HG03354 (cell line): ENCODE measurements around the gene CCDC12.

Experiments used
- ATAC-seq: cut with Tn5 transposase; IDR thresholded peaks from one replicate; pipeline ENCODE4 v1.9.1; 2021; ENCODE audit warnings: mild to moderate bottlenecking; ENCODE audit not compliant: unreplicated experiment, poor library complexity, severe bottlenecking

Gene CCDC12

DNA sequence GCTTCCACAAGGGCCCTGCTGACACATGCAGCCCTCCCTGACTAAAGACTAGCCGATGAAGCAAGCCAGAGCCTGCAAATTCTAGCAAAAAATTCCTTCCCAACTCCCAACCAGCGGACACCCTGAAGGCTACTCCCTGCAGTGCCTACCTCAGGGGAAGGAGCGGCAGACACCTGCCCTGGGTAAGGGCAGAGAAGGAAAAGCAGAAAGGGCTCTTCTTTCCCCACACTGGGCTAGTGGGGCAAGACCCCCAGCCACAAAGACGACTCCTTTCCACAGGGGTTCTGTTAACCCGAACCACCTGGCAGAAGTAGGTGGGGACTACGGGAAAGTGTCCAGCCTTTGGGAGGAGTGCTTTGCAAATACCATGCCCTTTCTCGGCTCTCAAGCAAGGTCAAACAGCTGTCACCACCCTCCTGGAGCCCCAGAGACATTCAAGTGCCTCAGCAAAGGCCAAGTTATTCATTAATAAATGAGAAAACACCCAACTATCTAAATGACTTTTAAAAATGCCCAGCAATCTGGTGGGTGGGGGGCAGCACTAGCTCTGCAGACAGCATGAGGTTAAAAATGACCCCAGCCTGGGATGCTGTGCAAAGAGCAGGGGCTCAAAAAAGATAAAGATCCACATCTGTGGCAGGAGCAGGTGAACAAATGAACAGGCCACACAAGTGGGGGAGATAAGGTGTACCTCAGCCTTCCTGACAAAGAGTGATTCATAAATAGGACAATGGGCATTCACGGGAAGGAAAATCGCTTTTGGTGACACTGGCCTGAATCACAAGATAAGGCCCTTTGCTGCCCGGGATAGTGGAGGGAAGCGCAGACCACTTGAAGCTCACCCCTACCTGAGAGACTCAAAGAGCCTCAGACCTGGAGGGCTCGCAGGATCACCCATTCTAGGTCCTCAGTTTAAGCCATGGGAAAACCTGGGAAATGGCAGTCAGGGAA lies 33.0 kb downstream of the CCDC12 start:
- peak; percentile 68 for ATAC-seq

DNA sequence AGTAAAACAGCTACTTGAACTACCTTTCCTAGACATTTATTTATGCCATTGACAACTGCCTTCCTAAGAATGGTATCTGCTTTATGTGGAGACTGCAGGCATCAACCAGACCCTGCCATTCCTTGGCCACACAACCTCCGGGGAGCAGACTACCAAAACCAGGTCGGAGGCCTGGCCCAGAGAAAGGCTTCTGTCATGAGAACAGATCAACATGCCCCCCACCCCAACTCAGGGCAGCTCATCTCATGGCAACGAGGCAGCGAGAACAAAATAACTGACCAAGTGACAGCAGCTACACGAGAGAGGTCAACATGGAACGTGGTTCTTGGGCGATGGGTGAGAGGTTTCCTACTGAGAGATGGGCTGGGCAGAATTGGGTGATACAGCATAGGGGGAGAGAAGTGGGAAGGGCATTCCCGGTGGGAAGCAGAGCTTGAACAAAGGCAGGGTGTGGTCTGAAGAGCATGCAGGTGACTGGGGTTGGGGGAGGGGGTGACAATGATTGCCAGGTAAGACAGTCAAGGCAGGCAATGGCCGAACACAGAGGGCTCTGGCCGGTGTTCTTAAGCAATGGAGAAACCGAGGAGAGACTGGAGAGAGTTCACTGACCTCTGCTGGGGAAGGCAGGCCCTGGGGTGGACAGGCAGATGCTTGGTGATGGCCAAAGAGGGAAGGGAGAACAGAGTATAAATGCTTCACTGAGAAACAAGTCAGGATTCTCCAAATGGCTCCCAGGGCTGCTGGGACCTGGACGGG lies 33.9 kb downstream of the CCDC12 start:
- no peak for ATAC-seq

DNA sequence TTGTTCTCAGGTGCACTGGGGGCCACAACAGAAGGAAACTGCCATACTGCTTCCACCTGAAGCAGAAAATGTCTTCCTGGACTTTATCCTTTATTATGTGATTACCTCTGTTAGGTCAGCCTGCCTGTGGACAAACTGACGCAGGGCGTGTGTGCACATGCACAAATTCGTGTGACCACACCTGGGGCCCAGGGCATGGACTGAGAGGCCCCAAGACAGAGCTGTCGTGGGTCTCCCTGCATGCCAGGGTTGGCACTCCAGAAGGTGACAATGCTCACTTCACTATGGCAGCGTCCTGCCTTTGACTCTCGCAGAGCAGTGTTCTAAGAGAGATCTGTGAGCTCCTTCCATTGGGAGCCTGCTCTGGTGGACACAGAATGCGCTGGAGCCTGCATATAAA lies 34.5 kb downstream of the CCDC12 start:
- no peak for ATAC-seq

DNA sequence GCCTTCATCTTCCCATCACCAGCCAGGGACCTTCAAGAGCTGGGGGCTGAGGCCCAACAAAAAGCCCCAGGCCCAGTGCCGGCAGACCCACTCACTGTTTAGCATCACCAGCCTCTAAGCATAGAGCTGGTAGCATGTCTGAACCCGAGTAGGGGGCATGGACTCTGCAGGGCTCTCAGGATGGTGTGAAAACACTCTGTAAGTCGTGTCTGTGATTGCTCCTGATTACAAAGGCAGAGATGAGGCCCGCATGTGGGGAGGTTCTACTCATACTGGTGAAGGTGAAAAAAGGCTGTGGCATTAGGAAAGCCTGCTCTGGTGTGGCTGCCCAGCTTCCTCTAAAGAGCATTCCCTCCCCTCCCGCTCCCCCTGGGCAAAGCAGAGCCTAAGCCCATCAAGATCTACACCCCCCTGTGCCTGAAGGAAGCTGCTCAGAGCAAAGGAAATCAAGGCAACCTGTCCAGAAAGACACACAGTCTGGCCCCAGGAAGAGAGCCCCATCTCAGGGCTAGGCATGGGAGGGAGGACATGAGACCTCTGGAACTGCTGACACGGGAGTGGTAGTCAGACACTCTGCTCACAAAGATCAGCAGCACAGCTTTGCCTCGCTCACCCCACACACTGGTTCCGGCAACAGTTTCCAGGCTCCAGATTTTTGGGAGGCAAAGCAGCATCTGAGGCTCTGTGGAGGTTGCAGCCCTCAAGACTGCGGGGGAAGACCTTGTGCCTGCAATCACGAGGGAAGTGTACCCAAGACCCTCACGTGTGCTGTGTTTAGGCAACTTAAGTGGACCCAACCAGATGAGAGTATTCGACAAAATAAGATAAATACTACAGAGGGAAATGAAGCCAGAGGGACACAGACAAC lies 36.7 kb downstream of the CCDC12 start:
- ATAC-seq: no peak

DNA sequence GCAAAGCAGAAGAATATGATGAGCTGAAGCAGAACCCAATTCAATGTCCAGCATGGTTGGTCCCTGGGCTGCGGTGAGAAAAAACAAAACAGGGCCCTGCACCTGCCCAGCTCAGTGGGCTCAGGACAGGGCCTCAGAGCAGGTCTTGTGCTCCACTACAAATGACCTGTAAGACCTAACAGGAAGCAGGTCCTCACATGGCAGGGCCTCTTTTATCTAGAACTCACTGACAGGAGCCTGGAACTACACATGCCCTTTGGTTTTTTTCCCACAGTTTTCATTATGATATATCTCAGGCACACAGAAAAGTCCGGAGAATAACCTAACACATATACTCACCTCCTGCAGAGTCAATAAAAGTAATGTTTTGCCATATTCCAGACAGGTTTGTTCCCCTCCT lies 38.4 kb downstream of the CCDC12 start:
- no peak for ATAC-seq

GRCh38 chr3:46936733-46937250 lies 39.8 kb downstream of the CCDC12 start:
- ATAC-seq: no peak

DNA sequence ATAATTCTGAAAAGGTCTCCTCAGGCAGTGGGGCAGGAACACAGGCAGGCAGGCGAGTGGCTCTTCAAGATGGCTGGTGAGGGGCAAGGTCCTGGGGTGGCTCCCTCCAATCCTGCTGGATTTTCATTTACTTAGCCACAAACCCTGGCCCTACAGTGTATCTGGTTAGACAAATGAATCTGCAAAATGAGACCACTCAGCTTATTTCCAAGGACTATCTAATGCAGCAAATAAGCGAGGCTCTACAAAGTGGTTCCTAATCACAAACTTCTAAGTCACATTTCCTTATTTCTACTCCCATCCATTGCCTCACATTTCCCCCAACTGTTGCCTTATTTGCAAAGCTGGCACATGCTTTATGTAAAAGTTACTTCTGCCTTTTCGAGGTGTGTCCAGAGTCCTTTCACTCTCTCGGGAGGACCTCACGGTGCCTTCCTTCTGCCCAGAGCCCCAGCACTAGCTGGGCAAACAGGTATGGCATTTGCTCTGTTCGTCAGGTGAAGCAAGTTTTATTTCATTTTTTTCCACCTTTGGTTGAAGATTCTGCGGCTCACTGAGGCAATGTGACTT lies 40.5 kb downstream of the CCDC12 start:
- no peak for ATAC-seq

DNA sequence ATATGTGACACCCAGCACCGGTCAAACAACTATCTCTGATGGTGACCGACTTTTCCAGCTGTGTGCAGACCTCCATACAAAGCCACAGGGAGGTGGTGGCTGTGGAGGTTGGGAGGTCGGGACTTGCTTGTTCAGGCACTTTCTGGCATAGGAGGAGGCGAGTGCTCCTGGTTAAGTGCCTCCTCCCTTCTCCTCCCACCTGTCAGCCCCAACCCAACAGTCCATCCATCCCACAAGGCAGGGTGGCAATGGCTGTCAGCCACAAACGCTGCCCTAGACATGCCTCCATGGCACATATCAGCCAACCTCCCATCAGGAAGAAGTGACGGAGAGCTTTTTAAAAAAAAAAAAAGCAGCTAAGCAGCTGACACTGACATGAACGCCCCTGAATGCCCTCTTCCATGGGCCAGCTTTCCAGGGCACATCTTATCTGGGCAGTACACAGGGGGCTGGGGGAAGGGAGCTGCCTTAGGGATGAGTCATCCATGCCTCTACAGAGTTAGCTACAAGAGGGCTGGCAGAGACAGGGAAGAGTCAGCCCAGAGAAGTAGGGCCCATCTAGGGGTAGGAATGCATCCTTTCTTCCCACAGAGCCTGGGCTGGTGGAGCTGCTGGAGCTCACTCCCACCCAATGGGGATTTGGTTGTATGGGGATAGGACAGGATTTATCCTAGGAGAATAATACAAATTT lies 41.2 kb downstream of the CCDC12 start:
- ATAC-seq: no peak

GRCh38 chr3:46934498-46935167 lies 41.9 kb downstream of the CCDC12 start:
- ATAC-seq: no peak

DNA sequence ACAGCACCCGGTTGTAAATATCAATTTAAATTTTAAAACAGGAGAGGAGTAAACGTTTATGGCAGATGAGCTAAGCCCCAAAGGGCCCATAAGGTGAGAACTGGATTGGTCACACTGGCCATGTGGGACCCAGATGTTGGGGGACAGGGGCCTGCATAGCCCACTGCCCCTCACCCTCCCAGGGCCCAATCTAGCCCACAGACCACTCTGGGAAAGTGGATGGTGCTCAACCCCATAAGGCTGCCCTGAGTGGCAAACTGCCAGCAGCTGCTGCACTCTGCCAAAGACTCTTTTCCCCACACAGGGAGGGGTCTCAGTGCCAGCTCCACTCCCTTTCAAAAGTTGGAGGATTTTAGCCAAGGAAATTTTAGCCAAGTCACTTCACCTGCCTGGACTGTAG lies 42.5 kb downstream of the CCDC12 start:
- ATAC-seq: no peak

DNA sequence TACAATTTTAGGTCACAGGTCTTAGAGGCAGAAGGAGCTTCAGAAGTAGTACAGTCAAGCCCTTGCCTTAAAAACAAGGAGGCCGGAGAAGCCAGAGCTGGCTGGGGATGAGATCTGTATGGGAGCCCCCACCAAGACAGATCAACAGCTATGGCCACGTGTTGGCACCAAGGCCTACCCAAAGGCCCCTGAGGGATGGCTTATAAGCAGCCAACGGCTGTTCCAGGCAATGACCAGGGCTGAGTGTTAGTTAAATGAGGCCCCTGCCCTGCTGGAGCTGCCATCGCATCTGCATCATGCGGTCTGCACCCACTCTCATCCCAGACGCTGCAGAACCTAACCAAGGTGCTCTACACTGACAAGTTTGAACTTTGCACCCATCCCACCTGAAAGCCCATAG lies 43.3 kb downstream of the CCDC12 start:
- no peak for ATAC-seq

- ATAC-seq: no peak
These were observed 43.9 kb downstream of the CCDC12 start for GRCh38 chr3:46932455-46933225.

DNA sequence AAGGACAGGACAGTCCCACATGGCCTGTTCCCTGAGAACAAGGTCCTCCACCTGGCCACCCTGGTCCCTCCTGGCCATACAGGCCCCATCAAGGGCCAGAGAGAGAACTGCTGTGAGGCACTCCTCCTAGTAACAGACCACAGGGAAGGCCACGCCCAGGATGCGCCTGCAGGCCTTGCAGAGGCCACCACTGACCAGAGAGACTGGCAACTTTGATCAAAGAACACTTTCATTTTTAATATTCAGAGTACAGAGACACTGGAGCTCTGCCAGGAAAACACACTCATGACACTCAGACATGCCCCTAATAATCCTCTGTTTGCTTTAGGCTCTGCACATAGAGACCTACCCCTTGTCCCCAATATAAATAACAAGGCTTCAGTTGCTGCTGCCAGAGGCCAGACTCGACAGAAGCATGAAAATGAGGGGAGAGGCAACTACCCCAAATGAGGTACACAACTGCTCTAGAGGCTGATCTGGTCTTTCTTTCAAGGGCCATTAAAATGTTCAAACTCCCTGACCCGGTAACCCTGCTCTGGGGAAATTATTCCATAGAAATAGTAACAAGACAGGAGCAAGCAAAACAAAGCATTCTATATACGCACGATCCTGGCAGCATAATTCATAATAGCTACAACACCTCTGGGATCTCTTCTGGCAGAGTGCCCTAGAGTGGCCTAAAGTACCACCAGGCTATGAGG lies 44.8 kb downstream of the CCDC12 start:
- ATAC-seq: no peak

DNA sequence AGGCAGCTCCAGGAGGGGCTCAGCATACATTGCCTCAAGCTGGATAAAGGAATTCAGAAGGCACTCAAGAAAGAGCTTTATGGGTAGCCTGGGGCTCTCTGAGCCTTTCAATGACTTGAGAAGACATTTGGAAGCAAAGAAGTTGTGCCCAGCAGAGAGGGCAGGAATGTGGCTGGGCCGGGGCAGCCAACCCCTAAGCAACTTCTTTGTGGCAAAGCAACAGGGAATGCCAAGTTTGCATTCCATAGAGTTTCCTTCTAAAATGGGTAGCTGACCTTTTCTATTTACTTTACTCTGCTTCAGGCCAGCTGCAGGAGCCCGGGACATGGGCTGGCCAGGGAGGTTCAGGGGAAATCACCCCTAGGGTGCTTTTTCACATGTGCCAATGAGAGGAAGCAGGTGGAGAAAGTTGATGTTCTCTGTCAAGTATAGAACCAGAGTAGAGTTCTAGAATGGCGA lies 45.6 kb downstream of the CCDC12 start:
- ATAC-seq: no peak

- ATAC-seq: no peak
These were observed 46.2 kb downstream of the CCDC12 start for GRCh38 chr3:46930166-46930944.

DNA sequence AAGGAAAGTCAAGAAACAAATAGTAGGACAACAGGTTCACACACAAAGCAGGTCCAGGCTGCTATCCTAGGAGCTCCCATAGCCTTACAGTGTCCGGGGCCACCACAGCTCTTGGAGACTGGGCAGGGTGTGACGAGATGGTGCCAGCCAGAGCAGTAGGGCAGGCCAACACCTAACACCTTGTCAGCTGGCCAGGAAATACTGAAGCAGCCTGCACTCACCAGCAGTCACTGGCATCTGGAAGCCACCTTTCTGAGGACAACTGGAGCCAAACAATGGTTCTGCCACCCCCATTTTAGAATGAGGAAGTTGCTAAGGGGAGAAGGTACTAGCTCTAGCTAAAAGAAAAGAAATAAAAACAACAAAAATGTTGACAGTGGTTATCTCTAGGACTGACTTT lies 47.2 kb downstream of the CCDC12 start:
- no peak for ATAC-seq
